GM19043 (cell line): ENCODE measurements around the gene SLC22A23.
A peak's percentile ranks its signal among the peaks of the same experiment; 100 is the strongest.

Source experiments
- ATAC-seq: cut with Tn5 transposase; IDR thresholded peaks from one replicate; pipeline ENCODE4 v1.9.1; 2021; ENCODE audit warnings: low read depth; ENCODE audit not compliant: unreplicated experiment

The SLC22A23 gene, protein sequence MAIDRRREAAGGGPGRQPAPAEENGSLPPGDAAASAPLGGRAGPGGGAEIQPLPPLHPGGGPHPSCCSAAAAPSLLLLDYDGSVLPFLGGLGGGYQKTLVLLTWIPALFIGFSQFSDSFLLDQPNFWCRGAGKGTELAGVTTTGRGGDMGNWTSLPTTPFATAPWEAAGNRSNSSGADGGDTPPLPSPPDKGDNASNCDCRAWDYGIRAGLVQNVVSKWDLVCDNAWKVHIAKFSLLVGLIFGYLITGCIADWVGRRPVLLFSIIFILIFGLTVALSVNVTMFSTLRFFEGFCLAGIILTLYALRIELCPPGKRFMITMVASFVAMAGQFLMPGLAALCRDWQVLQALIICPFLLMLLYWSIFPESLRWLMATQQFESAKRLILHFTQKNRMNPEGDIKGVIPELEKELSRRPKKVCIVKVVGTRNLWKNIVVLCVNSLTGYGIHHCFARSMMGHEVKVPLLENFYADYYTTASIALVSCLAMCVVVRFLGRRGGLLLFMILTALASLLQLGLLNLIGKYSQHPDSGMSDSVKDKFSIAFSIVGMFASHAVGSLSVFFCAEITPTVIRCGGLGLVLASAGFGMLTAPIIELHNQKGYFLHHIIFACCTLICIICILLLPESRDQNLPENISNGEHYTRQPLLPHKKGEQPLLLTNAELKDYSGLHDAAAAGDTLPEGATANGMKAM

GRCh38 chr6:3456898-3457709 is at the start of gene SLC22A23:
SLC22A23 (minus strand) TSS chr6:3457050; CDS start chr6:3456559, 491 bp downstream.
- peak; percentile 45 for ATAC-seq

GRCh38 chr6:3506200-3506599 is 49.4 kb upstream of the SLC22A23 start:
- ATAC-seq = no peak

- no peak for ATAC-seq
These were observed 48.3 kb upstream of the SLC22A23 start for GRCh38 chr6:3504938-3505805.

- ATAC-seq = no peak
These were observed 47.5 kb upstream of the SLC22A23 start for GRCh38 chr6:3504354-3504753.

DNA sequence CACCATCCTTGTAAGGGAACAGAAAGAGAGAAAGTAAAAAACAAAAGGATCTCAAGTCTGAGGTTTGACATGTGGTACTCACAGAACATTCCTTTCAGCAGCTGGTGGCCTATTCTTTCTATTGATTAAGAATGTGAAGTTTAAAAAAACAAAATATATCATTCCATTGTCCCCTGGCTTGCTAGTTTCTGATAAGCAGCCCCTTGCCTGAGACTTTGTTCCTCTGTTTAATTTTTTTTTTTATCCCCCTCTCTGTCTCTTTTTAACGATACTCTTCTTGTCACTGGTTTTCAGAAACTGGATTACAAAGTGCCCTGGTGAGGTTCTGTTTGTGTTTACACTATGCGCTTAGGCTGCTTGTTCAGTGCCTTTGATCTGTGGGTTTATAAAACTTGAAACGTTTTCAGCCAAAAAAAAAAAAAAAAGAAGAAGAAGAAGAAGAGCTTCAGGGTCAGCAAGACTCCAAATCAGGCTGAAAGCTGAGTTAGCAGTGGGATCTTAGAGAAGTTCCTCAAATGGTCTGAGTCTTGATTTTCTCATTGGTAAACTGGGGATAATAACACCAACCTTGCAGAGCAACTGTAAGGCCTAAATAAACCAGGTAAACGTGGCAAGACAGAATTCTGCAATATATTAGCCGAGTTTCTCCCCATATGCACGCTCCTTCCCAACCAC is 45.1 kb upstream of the SLC22A23 start:
- no peak for ATAC-seq

DNA sequence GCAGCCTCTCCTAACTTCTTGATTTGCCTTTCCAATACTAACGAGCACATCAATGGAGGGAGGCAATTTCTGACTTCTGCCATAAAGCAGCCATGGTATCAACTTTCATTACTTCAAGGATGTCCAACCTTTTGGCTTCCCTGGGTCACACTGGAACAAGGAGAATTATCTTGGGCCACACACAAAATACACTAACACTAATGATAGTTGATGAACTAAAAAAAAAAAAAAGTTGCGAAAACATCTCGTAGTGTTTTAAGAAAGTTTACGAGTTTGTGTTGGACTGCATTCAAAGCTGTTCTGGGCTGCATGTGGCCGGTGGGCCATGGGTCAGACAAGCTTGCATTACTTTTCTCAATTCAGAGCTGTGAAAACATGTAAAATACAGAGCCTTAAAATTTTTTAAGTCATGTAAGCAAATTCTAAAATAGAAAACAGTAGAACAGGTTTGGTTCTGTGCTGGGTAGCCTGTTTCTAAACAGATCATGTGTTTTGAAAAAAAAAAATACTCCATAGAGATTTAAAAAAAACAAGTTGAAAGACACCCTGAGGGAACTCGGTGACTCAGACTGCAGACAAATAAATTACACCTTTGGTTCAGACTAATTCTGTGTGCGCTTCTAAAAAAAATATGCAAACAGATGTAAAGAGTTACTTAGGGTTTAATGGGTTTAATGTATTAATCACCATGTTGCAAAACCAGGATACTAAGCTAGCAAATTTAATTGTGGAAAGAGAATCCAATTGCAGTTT is 43.6 kb upstream of the SLC22A23 start:
- ATAC-seq = no peak

- peak; percentile 49 for ATAC-seq
These were observed 42.8 kb upstream of the SLC22A23 start for GRCh38 chr6:3499603-3500002.

- no peak for ATAC-seq
These were observed 39.5 kb upstream of the SLC22A23 start for GRCh38 chr6:3496395-3496794.

DNA sequence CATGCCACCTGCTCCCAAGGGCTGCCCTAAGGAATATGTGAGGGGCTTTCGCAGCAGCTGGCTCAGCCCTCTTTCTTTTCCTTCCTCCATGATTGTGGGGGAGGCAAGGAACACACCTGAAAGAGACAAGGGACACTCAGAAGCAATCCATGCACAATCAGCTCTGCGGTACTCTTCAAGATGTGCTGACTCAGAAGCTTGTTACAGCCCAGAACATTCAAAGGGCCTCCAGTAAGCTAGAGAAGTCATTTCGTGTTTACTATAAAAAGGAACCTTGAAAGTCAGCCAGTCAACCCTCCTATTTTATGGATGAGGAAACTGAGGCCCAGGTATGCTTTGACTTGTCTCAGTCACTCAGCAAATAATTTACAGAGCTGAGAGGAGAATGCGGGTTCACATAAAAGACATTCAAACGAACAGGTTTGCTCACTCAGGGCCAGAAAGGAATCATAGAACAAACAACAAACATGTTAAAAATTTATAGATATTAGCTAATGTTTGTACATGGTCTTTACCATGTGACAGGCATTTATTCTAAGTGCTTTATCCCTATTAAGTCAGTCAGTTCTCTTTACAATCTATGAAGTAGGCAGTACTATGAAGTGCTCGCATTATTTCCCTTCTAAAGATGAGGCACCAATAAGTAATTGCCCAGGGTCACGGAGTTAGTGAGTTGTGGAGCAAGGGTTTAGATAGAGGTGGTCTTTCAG is 37.7 kb upstream of the SLC22A23 start:
- no peak for ATAC-seq

DNA sequence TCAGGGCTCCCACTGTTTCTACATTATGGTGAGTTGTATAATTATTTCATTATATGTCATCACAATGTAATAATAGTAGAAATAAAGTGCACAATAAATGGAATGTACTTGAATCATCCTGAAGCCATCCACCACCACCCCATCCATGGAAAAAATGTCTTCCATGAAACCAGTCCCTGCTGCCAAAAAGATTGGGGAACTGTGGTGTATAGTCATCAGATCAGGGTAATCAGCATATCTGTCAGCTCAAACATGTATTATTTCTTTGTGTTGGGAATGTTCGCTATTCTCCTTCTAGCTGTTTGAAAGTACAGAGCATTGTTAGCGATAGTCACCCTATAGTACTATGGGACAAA is 33.8 kb upstream of the SLC22A23 start:
- no peak for ATAC-seq

- ATAC-seq = no peak
These were observed 33.2 kb upstream of the SLC22A23 start for GRCh38 chr6:3489961-3490624.

DNA sequence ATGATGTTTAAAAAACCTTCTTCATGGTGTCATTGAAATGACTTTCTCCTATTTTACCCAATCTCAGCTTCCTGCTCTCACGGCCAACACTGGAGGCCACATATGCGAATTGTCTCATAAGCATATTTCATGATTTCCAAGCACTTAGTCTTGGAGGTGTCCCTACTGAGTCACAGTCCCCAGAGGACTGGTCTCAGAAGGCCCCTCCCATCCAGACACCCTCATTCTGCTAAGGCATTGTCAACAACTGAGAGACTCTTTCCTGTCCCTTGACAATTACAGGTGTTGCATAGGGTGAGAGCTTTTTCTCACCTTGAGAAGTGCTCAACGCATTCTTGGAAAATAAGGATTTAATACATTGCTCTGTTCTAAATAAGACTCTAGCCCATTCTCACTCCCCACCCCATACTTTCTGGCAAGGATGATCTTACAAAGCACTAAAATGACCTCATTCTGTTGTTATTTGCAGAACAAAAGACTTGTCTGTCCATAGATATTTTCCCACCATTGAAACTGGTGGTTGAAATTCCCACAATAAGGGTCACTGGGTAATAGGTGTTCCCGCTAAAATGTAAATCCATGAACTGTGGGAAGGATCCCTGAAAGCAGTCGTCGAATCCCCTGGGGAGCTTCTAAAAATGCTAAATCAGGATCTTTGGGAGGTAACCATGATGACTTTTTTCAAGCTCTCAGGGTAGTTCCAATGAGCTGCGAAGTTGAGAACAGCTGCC is 32.3 kb upstream of the SLC22A23 start:
- no peak for ATAC-seq

- no peak for ATAC-seq
These were observed 28.1 kb upstream of the SLC22A23 start for GRCh38 chr6:3484946-3485345.

DNA sequence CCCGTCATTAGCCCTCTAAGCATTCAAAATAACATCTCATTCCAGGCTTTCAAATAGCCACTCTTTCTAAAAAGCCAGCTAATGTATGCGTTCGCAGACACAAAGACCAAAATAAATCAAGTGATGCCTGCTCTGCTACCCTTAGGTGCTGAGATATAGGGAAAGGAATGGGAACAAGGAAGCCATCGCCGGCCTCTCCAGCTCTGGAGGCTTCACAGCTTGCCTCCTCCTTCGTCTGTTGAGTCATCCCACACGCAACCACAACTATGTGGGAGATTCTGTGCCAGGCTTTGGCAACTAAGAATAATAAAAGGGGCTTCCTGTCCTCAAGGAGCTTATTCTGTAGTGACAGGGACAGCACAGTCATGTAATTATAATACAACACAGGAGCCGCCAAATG is 27.3 kb upstream of the SLC22A23 start:
- no peak for ATAC-seq

GRCh38 chr6:3483675-3484074 is 26.8 kb upstream of the SLC22A23 start:
- ATAC-seq = no peak

GRCh38 chr6:3482869-3483268 is 26.0 kb upstream of the SLC22A23 start:
- ATAC-seq = no peak

DNA sequence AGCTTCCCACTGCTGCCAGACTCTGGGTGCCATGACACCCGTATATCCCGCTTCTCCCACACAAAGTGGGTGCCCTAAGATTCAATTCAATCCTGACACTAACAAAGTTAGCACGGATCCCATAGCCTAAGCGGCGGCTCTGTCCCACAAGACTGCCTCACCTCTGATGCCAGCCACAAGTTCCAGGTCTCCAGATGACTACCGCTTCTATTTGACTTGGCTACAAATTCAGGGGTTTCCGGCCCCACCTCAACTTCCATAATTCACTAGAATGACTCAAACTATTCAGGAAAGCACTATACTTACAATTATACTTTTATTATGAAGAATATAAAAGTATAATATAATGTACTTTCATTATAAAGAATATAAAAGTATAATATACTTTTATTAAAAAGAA is 24.8 kb upstream of the SLC22A23 start:
- no peak for ATAC-seq
